ENCODE measurements around the gene FBXO21.

DNA sequence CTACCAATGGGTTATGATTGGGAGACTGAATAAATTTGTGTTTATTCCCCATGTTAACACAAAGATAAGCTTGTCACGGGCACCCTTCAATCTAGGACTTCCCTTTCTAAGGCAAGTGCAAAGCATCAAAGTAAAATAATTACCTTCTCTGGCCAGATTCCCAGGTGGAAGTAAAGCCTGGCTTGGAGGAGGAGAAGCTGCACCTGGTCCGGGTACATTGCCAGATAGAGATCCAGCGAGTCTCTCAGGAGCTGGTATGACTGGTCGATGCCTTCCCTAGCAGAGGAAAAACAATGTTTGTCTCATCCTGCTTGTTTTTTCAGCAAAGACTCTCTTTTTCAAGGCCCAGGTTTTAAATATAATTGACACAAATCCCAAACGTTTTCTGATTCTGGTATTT lies 24.9 kb downstream of the FBXO21 start:
- TF ChIP-seq EZH2 (IDR thresholded peaks at IDR 0.05; ENCODE audit: low read length, unreplicated experiment) (no peak), EZH2phosphoT487 (IDR thresholded peaks at IDR 0.05; ENCODE audit: borderline replicate concordance, low read length) (no peak)
- TF ChIP-seq, protein P1, sequence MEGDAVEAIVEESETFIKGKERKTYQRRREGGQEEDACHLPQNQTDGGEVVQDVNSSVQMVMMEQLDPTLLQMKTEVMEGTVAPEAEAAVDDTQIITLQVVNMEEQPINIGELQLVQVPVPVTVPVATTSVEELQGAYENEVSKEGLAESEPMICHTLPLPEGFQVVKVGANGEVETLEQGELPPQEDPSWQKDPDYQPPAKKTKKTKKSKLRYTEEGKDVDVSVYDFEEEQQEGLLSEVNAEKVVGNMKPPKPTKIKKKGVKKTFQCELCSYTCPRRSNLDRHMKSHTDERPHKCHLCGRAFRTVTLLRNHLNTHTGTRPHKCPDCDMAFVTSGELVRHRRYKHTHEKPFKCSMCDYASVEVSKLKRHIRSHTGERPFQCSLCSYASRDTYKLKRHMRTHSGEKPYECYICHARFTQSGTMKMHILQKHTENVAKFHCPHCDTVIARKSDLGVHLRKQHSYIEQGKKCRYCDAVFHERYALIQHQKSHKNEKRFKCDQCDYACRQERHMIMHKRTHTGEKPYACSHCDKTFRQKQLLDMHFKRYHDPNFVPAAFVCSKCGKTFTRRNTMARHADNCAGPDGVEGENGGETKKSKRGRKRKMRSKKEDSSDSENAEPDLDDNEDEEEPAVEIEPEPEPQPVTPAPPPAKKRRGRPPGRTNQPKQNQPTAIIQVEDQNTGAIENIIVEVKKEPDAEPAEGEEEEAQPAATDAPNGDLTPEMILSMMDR (conservative IDR thresholded peaks at IDR 0.05; ENCODE audit: low read depth, low read length) = no peak
